Measurements from ENCODE around the gene TDP2.
"Not testable (repeated sequence)": the region's sequence is repeated elsewhere in the genome, so short reads cannot be mapped to it uniquely, and the experiment has no call there.

The TDP2 gene

GRCh38 chr6:24642061-24642460 lies 24.6 kb downstream of the TDP2 start:
- TF ChIP-seq CTCF (IDR thresholded peaks at IDR 0.05; ENCODE audit: low read depth, low read length) = no peak
- DNase-seq (ENCODE audit: extremely low read depth, low read depth) = no peak

GRCh38 chr6:24640631-24641030 lies 26.1 kb downstream of the TDP2 start:
- DNase-seq (ENCODE audit: extremely low read depth, low read depth) = not testable (repeated sequence)

- no peak for DNase-seq (ENCODE audit: extremely low read depth, low read depth)
- TF ChIP-seq CTCF (IDR thresholded peaks at IDR 0.05; ENCODE audit: low read depth, low read length) = no peak
Observed at GRCh38 chr6:24640166-24640565, 26.5 kb downstream of the TDP2 start.

GRCh38 chr6:24636681-24637080 lies 30.0 kb downstream of the TDP2 start:
- no peak for TF ChIP-seq CTCF (IDR thresholded peaks at IDR 0.05; ENCODE audit: low read depth, low read length)
- no peak for DNase-seq (ENCODE audit: extremely low read depth, low read depth)

- no peak for TF ChIP-seq CTCF (IDR thresholded peaks at IDR 0.05; ENCODE audit: low read depth, low read length)
- no peak for DNase-seq (ENCODE audit: extremely low read depth, low read depth)
Observed at GRCh38 chr6:24632573-24632972, 34.1 kb downstream of the TDP2 start.

- DNase-seq (ENCODE audit: extremely low read depth, low read depth) = no peak
- no peak for TF ChIP-seq CTCF (IDR thresholded peaks at IDR 0.05; ENCODE audit: low read depth, low read length)
Observed at GRCh38 chr6:24631671-24632070, 35.0 kb downstream of the TDP2 start.

- no peak for TF ChIP-seq CTCF (IDR thresholded peaks at IDR 0.05; ENCODE audit: low read depth, low read length)
- no peak for DNase-seq (ENCODE audit: extremely low read depth, low read depth)
Observed at GRCh38 chr6:24630856-24631505, 35.7 kb downstream of the TDP2 start.

- no peak for DNase-seq (ENCODE audit: extremely low read depth, low read depth)
Observed at GRCh38 chr6:24621626-24622289, 44.9 kb downstream of the TDP2 start.

More at GRCh38 chr6:24621626-24622289, 44.9 kb downstream of the TDP2 start:
- TF ChIP-seq CTCF (IDR thresholded peaks at IDR 0.05; ENCODE audit: low read depth, low read length) = no peak

Measured in AG09319 (cell line).